ENCODE results near the gene SNX11. TPM values are rescaled to one million over a fixed set of nuclear protein-coding genes. Genes with fewer than 3 reads are reported as not detected.

The SNX11 gene
- total and polyA plus RNA-seq, 2 donors (not counting 3 experiments of a cell fraction or from before 2014, with no cell fraction given) = 23.4 to 26.2 TPM

DNA sequence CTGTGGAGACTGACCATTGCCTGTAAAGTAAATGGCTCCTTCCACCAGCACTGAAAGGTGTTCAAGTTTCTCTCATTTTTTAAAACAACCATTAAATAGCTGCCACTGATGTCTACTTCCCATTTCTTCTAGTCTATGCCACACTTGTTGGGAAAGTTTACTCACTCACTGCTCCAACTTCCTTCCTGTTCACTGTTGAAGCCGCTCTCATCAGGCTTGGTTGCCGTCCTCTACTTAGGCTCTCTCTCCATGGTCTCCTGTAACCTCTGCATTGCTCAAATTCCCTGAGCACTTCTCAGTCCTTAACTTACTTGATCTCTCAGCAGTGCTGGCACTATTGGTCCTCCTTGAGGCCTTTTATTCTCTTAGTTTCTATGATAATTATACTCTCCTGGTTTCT is 32.4 kb downstream of the SNX11 start:
- H2AFZ ChIP-seq (ENCODE audit: low read depth, low read length) = peak overlapping the region; percentile 86
- H3K9me3 ChIP-seq (replicated peaks; ENCODE audit: control insufficient read depth, insufficient read depth, low read length) = no peaks in the 10 kb centered on the region
- H3K4me3 ChIP-seq (replicated peaks in 1 of 3; ENCODE audit: insufficient read depth in 1 of 3, low read depth in 1 of 3, low read length in 3 of 3) = no peak overlapping the region
- dilution Hi-C loops (cut with MboI; ENCODE audit: extremely low pct_ligation_motif_present, low sequenced_read_pairs) = no loop called here
- peaks cover 8% of the 10 kb centered on the region for H3K4me1 ChIP-seq (ENCODE audit: control insufficient read depth, extremely low read depth, insufficient read depth, low read length)
- no peaks in the 10 kb centered on the region for H3K79me2 ChIP-seq (ENCODE audit: control insufficient read depth, insufficient read depth, low read length)
- no peak overlapping the region for H3K27ac ChIP-seq (ENCODE audit: insufficient read depth, low read depth, low read length)
- H3K4me2 ChIP-seq (ENCODE audit: insufficient read depth, low read length) = peak overlapping the region; percentile 4
- intact Hi-C loops (cut with micrococcal nuclease) = loop anchor here (5.0 kb wide), 1 partner anchor 477 kb away; the partner anchor contains the start of gene HOXB8
- DNase-seq (ENCODE audit: low read depth, low spot score) = peak; percentile 59
- H3K9ac ChIP-seq (replicated peaks; ENCODE audit: extremely low read depth, insufficient read depth, low read length) = no peak overlapping the region
- peak; percentile 79 for FAIRE-seq
- no TSS peak for BruUV-seq (replicated peaks)
- peaks cover 17 to 18% of the 10 kb centered on the region in 2 experiments for H3K27me3 ChIP-seq (ENCODE audit: control insufficient read depth in 2 of 2, insufficient read depth in 2 of 2, low read length in 2 of 2)
- no peak for TF ChIP-seq EZH2 (IDR thresholded peaks at IDR 0.05; ENCODE audit: borderline replicate concordance, low read depth, low read length, severe bottlenecking)
- TF ChIP-seq JUN (IDR thresholded peaks at IDR 0.05; ENCODE audit: borderline replicate concordance, insufficient read depth, insufficient read length, low read depth) = peak; percentile 40
- no peaks in the 10 kb centered on the region for H3K9me1 ChIP-seq (replicated peaks; ENCODE audit: control insufficient read depth, extremely low read depth, insufficient read depth, low read length)
- H4K20me1 ChIP-seq (replicated peaks; ENCODE audit: control insufficient read depth, extremely low read depth, insufficient read depth, low read length) = no peaks in the 10 kb centered on the region
- H3K36me3 ChIP-seq (ENCODE audit: control insufficient read depth in 2 of 2, extremely low read depth in 1 of 2, insufficient read depth in 2 of 2, low read length in 2 of 2) = no peaks in the 10 kb centered on the region
- ChIA-PET POLR2A (no interaction called here), CTCF (interaction anchor here (1.2 to 1.9 kb wide), 2 partner anchors 9 to 120 kb away, joined by 3 to 9 read pairs; no protein-coding TSS in a partner anchor)

DNA sequence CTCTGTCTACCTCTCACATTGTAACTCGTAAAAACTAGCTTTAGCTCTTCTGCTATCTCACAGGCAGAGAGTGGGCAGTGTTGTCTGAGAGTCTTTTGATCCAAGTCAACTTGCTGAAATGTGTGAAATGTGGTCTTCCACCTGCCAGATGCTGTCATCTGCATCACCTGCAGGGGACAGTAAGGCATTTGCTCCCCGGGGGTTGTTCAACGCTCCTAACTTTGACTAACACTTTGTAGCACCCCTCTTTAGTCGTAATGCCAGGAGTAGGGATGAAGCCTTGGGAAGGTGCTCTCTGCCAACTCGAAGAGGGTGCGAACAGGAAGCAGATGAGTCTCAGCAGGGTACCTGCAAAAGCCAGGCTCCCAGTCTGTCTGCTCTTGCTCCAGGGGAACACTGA is 36.1 kb downstream of the SNX11 start:
- no peak overlapping the region for H3K4me2 ChIP-seq (ENCODE audit: insufficient read depth, low read length)
- FAIRE-seq = no peak
- dilution Hi-C loops (cut with MboI; ENCODE audit: extremely low pct_ligation_motif_present, low sequenced_read_pairs) = no loop called here

More for the DNA sequence above, 36.1 kb downstream of the SNX11 start:
- peaks cover 24 to 31% of the 10 kb centered on the region in 2 experiments for H3K27me3 ChIP-seq (ENCODE audit: control insufficient read depth in 2 of 2, insufficient read depth in 2 of 2, low read length in 2 of 2)
- H3K79me2 ChIP-seq (ENCODE audit: control insufficient read depth, insufficient read depth, low read length) = no peaks in the 10 kb centered on the region
- no peak overlapping the region for H2AFZ ChIP-seq (ENCODE audit: low read depth, low read length)
- no peak overlapping the region for H3K4me3 ChIP-seq (replicated peaks in 1 of 3; ENCODE audit: insufficient read depth in 1 of 3, low read depth in 1 of 3, low read length in 3 of 3)
- no peaks in the 10 kb centered on the region for H3K9me1 ChIP-seq (replicated peaks; ENCODE audit: control insufficient read depth, extremely low read depth, insufficient read depth, low read length)
- ChIA-PET POLR2A (no interaction called here), CTCF (interaction anchor here (0.7 to 1.7 kb wide), 2 partner anchors 11 to 13 kb away, joined by 3 to 8 read pairs; no protein-coding TSS in a partner anchor)
- H3K9me3 ChIP-seq (replicated peaks; ENCODE audit: control insufficient read depth, insufficient read depth, low read length) = no peaks in the 10 kb centered on the region
- H3K4me1 ChIP-seq (ENCODE audit: control insufficient read depth, extremely low read depth, insufficient read depth, low read length) = peaks cover 8% of the 10 kb centered on the region
- DNase-seq (ENCODE audit: low read depth, low spot score) = no peak
- H4K20me1 ChIP-seq (replicated peaks; ENCODE audit: control insufficient read depth, extremely low read depth, insufficient read depth, low read length) = no peaks in the 10 kb centered on the region
- intact Hi-C loops (cut with micrococcal nuclease) = no loop called here
- no TSS peak for BruUV-seq (replicated peaks)
- no peak overlapping the region for H3K27ac ChIP-seq (ENCODE audit: insufficient read depth, low read depth, low read length)
- no peaks in the 10 kb centered on the region for H3K36me3 ChIP-seq (ENCODE audit: control insufficient read depth in 2 of 2, extremely low read depth in 1 of 2, insufficient read depth in 2 of 2, low read length in 2 of 2)
- TF ChIP-seq JUN (IDR thresholded peaks at IDR 0.05; ENCODE audit: borderline replicate concordance, insufficient read depth, insufficient read length, low read depth) = no peak
- H3K9ac ChIP-seq (replicated peaks; ENCODE audit: extremely low read depth, insufficient read depth, low read length) = no peak overlapping the region

Data from endothelial cell of umbilical vein (primary cell).